K562 (cell line): Measurements from ENCODE around the gene PAIP2. TPM values are rescaled to one million over a fixed set of nuclear protein-coding genes. Genes with fewer than 3 reads are reported as not detected.
A peak's percentile ranks its signal among the peaks of the same experiment; 100 is the strongest.

Experiments used
- ATAC-seq: fragments of 200-7000 bp; cut with Tn5 transposase; 3 replicates; pipeline ENCODE4 v1.9.1; 2020; ENCODE audit warnings: moderate library complexity
- BruUV-seq: library from RNA; stranded (reverse); fragments of 400-500 nt; replicated peaks from 2 replicates; lab custom pipeline; 2021; lab: Mats Ljungman, UMichigan
- CTCF ChIA-PET: fragments of 300-600 bp; formaldehyde crosslinking; extraction: SDS; loops from one replicate; lab custom pipeline; 2021; ENCODE audit warnings: low intra/inter-chr PET ratio; lab: Yijun Ruan, JAX
- POLR2A ChIA-PET: fragments of 300-600, 350-650 bp; sonication (Branson Sonifier 250); formaldehyde crosslinking; extraction: SDS; loops from one replicate; lab custom pipeline; 2021; ENCODE audit warnings: antibody characterized with exemption, inconsistent platforms; lab: Yijun Ruan, JAX
- DNase-seq, 4 experiments: peaks; one replicate each; pipeline versions ENCODE4 v3.0.0 to v3.0.0-alpha.2; 2011 to 2018; ENCODE audit warnings: low spot score in 3 of 4, mixed read lengths in 3 of 4; ENCODE audit errors: extremely low read depth in 1 of 4
- FAIRE-seq: peaks from 2 replicates; lab custom pipeline; 2011; peaks lifted over from hg19 to GRCh38; lab: Jason Lieb, UNC
- H2AFZ ChIP-seq: 2 replicates; pipeline ENCODE4 v1.6.0; 2011; ENCODE audit warnings: low read depth, low read length, control low read depth, inconsistent platforms
- H3K27ac ChIP-seq: fragments of 200-600 bp; 3 replicates; pipeline ENCODE4 v1.8.0; 2011; ENCODE audit warnings: low read depth, mild to moderate bottlenecking, control low read depth, inconsistent platforms, low read length, moderate library complexity, mixed read lengths; ENCODE audit errors: extremely low read depth
- H3K27me3 ChIP-seq, 2 experiments: fragments of 300-600 bp in 1 of 2; 2 replicates in 1 of 2; 3 replicates in 1 of 2; pipeline versions ENCODE4 v1.6.0 to v1.8.0; 2011; ENCODE audit warnings: inconsistent platforms in 2 of 2, low read length in 2 of 2, mild to moderate bottlenecking in 1 of 2, mixed read lengths in 1 of 2, moderate library complexity in 1 of 2; ENCODE audit not compliant: control insufficient read depth in 2 of 2, insufficient read depth in 2 of 2
- H3K36me3 ChIP-seq: fragments of 300-600 bp; 3 replicates; pipeline ENCODE4 v1.8.0; 2011; ENCODE audit warnings: mild to moderate bottlenecking, low read length, inconsistent platforms; ENCODE audit not compliant: control insufficient read depth, insufficient read depth
- H3K4me1 ChIP-seq, 2 experiments: fragments of 200-600 bp in 1 of 2; replicated peaks in 1 of 2; 2 replicates in 1 of 2; 3 replicates in 1 of 2; pipeline versions ENCODE4 v1.5.1 to v1.8.0; 2011; ENCODE audit warnings: inconsistent platforms in 2 of 2, low read length in 2 of 2, mild to moderate bottlenecking in 1 of 2, mixed read lengths in 1 of 2, moderate library complexity in 1 of 2; ENCODE audit not compliant: control insufficient read depth in 2 of 2, insufficient read depth in 2 of 2
- H3K4me2 ChIP-seq: 2 replicates; pipeline ENCODE4 v1.6.1; 2011; ENCODE audit warnings: low read length, control low read depth, inconsistent platforms, mixed read lengths; ENCODE audit not compliant: insufficient read depth
- H3K4me3 ChIP-seq: fragments of 200-600 bp; sonication (generic), shearing (Covaris generic); 2 replicates; pipeline ENCODE4 v1.5.1; 2016; ENCODE audit warnings: control low read depth, inconsistent platforms
- H3K79me2 ChIP-seq: fragments of 200-600 bp; 3 replicates; pipeline ENCODE4 v1.8.0; 2011; ENCODE audit warnings: low read length, inconsistent platforms; ENCODE audit not compliant: control insufficient read depth, insufficient read depth
- H3K9ac ChIP-seq, 2 experiments: 2 replicates each; pipeline versions ENCODE4 v1.6.0 to v1.6.1; 2011; ENCODE audit warnings: low read depth in 2 of 2, low read length in 2 of 2, control low read depth in 1 of 2, inconsistent platforms in 1 of 2, mild to moderate bottlenecking in 1 of 2, mixed read lengths in 1 of 2; ENCODE audit not compliant: insufficient read depth in 1 of 2
- H3K9me1 ChIP-seq: one replicate; pipeline ENCODE4 v1.6.0; 2011; ENCODE audit warnings: inconsistent platforms, mild to moderate bottlenecking, low read length, moderate library complexity; ENCODE audit not compliant: control insufficient read depth, insufficient read depth
- H3K9me3 ChIP-seq: replicated peaks from 2 replicates; pipeline ENCODE4 v1.5.1; 2011; ENCODE audit warnings: low read depth, low read length, inconsistent platforms; ENCODE audit not compliant: control insufficient read depth, insufficient read depth
- H4K20me1 ChIP-seq: replicated peaks from 2 replicates; pipeline ENCODE4 v1.6.1; 2011; ENCODE audit warnings: low read length, inconsistent platforms, mixed read lengths; ENCODE audit not compliant: control insufficient read depth, insufficient read depth
- PHF8 ChIP-seq: fragments of 200-600 bp; sonication (generic); IDR thresholded peaks from 2 replicates; pipeline ENCODE4 v1.6.1; 2012; ENCODE audit warnings: mixed run types, mild to moderate bottlenecking, inconsistent platforms, low read length, moderate library complexity, borderline replicate concordance
- POLR2AphosphoS5 ChIP-seq: IDR thresholded peaks from 2 replicates; pipeline ENCODE4 v1.6.1; 2011; ENCODE audit warnings: mild to moderate bottlenecking, low read depth, low read length, moderate library complexity; ENCODE audit not compliant: control insufficient read depth, insufficient read depth
- YBX1 ChIP-seq: fragments of 450-650 bp; IDR thresholded peaks from 2 replicates; pipeline ENCODE4 v1.7.1; 2016; ENCODE audit warnings: mild to moderate bottlenecking
- ZNF583 ChIP-seq: fragments of 250-450 bp; sonication (Bioruptor Pico); IDR thresholded peaks from 2 replicates; pipeline ENCODE4 v1.4.0; 2020
- WGBS: fragments of 100-300 bp; shearing (Covaris generic); methylation state at CpG from one replicate; pipeline ENCODE4 v1.1.6; 2016; ENCODE audit warnings: low coverage, mixed read lengths; ENCODE audit not compliant: insufficient coverage; ENCODE audit errors: missing lambda C conversion rate; 5-methylcytosine and 5-hydroxymethylcytosine counted together
- in situ Hi-C: fragments of 300-500 bp; cut with MboI; formaldehyde crosslinking; loops from 4 replicates; pipeline ENCODE4 v1.15.0; 2018; ENCODE audit warnings: inconsistent platforms, mixed read lengths
- intact Hi-C: fragments of 100-400 bp; cut with micrococcal nuclease; formaldehyde crosslinking; loops from 2 replicates; pipeline ENCODE4 v1.14.2; 2022
- polyA plus RNA-seq, 8 experiments: library from polyadenylated mRNA; depleted of rRNA in 4 of 8; stranded (reverse) in 5 of 8; unstranded in 3 of 8; fragments of >200 nt; fragmentation: Nextera tagmentation in 2 of 8; fragmentation: Illumina TruSeq in 1 of 8; extraction: Ambion mirVana in 2 of 8; extraction: Trizol in 1 of 8; gene quantifications; 2 replicates each; pipeline versions ENCODE4 v1.2.1 to v1.2.3, GENCODE V29; 2011 to 2014; ENCODE audit warnings: inconsistent platforms in 1 of 8, missing spikeins in 1 of 8
- total RNA-seq, 7 experiments: library from RNA; depleted of rRNA in 6 of 7; stranded (reverse); fragments of >200 nt in 6 of 7; fragmentation: Illumina TruSeq in 2 of 7; extraction: Trizol in 2 of 7; gene quantifications; 2 replicates each; pipeline versions ENCODE4 v1.2.1 to v1.2.3, GENCODE V29; 2011 to 2021; ENCODE audit warnings: low replicate concordance in 1 of 7

The PAIP2 gene
- total and polyA plus RNA-seq, 9 of the 15 experiments (the other 6 are each of a cell fraction or from before 2014, with no cell fraction given) = 78.3 to 187 (median 128) TPM

GRCh38 chr5:139304391-139305324, 37.0 kb upstream of the PAIP2 start (continued):
- TF ChIP-seq YBX1 = no peak
- TF ChIP-seq PHF8 = no peak

DNA sequence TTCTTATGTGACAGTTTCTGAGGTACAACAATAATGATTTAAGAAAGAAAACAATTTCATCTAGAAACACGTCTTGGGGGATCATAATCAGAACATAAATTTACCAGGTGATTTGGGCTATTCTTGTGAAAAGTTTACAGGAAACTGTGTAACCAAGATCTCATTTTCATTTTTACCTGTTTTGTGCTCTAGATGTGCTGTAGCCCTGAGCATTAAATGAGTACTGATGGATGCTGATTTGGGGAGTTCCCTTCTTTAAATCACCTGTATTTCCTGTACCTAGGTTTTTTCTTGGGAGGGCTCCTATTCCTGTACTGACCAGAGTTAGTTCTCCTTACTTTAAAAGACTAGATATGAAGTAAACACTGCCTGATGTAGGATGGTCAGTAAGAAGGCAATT, 35.5 kb upstream of the PAIP2 start:
- Histone ChIP-seq H3K4me1 (peaks cover 10 to 22% of the 10 kb centered on the region in 2 experiments; a peak in 3 of 5 replicates), H3K27me3 (no peaks in the 10 kb centered on the region), H3K9me1 (peaks cover 9% of the 10 kb centered on the region), H3K4me2 (no peak overlapping the region), H3K4me3 (no peak overlapping the region), H3K79me2 (peaks cover 100% of the 10 kb centered on the region), H3K36me3 (peaks cover 60% of the 10 kb centered on the region; the same call in 2 of the 3 replicates), H2AFZ (no peak overlapping the region), H3K27ac (no peak overlapping the region; the same call in 2 of the 3 replicates), H3K9me3 (no peaks in the 10 kb centered on the region), H4K20me1 (peaks cover 69% of the 10 kb centered on the region), H3K9ac (no peak overlapping the region; a peak in 1 of 4 replicates)
- no peak for FAIRE-seq
- TF ChIP-seq POLR2AphosphoS5 = 0 out of 2 replicates have a peak, but pooled peaks have one; percentile 6
- no peak for TF ChIP-seq ZNF583 (CRISPR knock-in tag)
- WGBS = 43% methylated on average over 1 of the region's 1 CpG
- ChIA-PET CTCF (no interaction called here), POLR2A (interaction anchor here (1.7 to 7.4 kb wide), 5 partner anchors 10 to 329 kb away, joined by 3 to 105 read pairs (median 12); partner anchors contain the start of gene MATR3)
- BruUV-seq = no TSS peak
- in situ Hi-C loops (no loop called here), intact Hi-C loops (no loop called here)
- no peak for DNase-seq
- ATAC-seq = no peak
